Measurements from ENCODE around the gene ITGAX.
"Not testable (repeated sequence)": the region's sequence is repeated elsewhere in the genome, so short reads cannot be mapped to it uniquely, and the experiment has no call there.

The ITGAX gene

GRCh38 chr16:31410082-31410481, 55.1 kb downstream of the ITGAX start:
- no peak for DNase-seq
- ATAC-seq: no peak

GRCh38 chr16:31411024-31411844, 56.3 kb downstream of the ITGAX start:
- DNase-seq: no peak
- ATAC-seq: no peak

GRCh38 chr16:31412750-31413149, 57.8 kb downstream of the ITGAX start:
- no peak for DNase-seq

DNA sequence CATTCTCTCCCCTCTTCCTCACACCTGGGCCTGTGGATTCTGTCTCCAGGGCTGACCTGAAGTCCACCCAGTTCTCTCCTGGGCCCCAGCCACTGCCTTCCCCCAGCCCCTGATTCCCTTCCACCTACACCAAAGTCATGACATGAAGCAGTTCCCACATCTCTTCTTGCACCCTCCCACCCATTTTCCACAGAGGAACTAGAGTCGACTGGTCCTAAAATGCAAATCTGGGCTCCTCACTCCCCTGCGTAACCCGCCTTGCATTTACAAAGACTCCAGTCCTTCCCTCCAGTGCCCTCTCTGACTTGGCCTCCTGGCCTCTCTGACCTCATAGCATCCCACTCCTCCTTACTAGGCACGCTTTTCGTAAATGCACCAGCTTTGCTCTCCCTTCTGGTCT, 58.4 kb downstream of the ITGAX start:
- ATAC-seq (no peak), DNase-seq (no peak)

More at GRCh38 chr16:31412750-31413149, 57.8 kb downstream of the ITGAX start:
- no peak for ATAC-seq

DNA sequence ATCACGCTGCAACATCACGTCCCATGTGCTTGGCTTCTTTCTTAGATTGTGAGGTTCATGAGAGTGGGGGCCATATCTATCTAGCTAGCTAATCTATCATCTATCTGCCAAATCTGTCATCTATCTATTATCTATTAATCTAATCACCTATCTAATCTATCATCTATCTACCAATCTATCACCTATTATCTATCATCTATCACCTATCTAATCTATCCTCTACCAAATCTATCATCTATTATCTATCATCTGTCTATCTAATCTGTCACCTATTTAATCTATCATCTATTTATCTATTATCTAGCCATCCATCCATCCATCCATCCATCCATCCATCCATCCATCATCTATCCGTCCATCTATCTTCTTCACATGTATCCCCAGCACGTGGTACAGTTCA, 59.0 kb downstream of the ITGAX start:
- ATAC-seq: no peak
- no peak for DNase-seq

GRCh38 chr16:31414706-31415105, 59.7 kb downstream of the ITGAX start:
- DNase-seq (no peak), ATAC-seq (no peak)

GRCh38 chr16:31416371-31416770, 61.4 kb downstream of the ITGAX start:
- ATAC-seq (no peak), DNase-seq (no peak)

GRCh38 chr16:31417036-31417435, 62.1 kb downstream of the ITGAX start:
- DNase-seq, ATAC-seq: not testable (repeated sequence)

DNA sequence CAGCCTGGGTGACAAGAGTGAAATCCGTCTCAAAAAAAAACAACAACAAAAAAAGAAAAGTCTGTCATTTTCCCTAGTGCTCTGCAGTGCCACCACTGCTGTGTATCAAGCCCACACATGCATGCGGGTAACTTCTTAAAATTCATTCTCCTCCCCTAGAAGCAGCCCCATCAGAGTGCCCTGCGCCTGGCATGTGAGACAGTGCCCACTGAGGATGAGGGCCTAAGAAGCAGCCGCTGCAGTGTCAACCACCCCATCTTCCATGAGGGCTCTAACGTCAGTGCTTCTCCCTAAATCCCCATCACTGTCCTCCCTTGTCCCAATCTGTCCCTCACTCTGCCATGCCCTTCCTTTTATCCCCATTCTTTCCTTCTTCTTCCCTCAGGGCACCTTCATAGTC, 62.9 kb downstream of the ITGAX start:
- DNase-seq (no peak), ATAC-seq (no peak)

GRCh38 chr16:31420037-31420436, 65.1 kb downstream of the ITGAX start:
- peak; percentile 73 for ATAC-seq
- peak; percentile 47 for DNase-seq

DNA sequence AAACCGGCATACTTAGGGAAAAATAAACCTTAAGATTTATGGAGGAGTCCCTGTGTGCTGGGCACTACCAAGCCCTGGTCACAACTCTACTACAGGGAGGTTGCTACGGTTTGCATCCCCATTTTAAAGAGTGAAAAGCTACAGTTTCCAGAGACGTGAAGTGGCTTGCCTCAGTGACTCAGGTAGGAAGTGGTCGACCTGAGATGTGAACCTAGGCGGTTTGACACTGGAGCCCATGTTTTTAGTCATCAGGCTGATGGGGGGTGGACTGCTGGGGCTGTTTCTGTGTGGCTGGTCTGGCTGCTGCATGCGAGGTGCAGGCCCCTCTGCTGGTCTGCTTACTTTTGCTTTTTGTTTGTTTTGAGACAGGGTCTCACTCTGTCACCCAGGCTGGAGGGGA, 66.6 kb downstream of the ITGAX start:
- peak; percentile 93 for ATAC-seq
- DNase-seq: peak; percentile 68

GRCh38 chr16:31423241-31423640, 68.3 kb downstream of the ITGAX start:
- DNase-seq (no peak), ATAC-seq (no peak)

- no peak for DNase-seq
- ATAC-seq: no peak
Observed at GRCh38 chr16:31423801-31424200, 68.8 kb downstream of the ITGAX start.

- DNase-seq (peak; percentile 56), ATAC-seq (no peak)
Observed at GRCh38 chr16:31427441-31428278, 72.7 kb downstream of the ITGAX start.

DNA sequence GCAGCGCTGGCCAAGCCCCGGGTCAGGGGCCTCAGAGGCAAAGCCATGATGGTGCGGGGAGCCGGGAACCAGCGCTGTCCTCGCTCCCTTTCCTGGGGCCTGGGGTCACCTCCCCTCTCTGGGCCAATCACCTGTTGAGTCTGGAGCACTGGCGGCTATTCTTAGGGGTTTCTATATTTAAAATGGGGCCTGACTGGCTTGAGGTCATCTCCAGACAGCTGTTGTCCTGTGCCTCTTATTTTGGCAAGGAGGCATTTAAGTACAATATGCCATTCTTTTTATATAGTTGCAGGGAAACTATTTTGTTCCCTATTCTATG, 73.3 kb downstream of the ITGAX start, which contains the start of gene COX6A2:
Gene COX6A2 (minus strand): TSS at position 82 of the 319 bp plus-strand sequence. CDS start 35 bp downstream, at position 47.
- no peak for ATAC-seq
- no peak for DNase-seq

DNA sequence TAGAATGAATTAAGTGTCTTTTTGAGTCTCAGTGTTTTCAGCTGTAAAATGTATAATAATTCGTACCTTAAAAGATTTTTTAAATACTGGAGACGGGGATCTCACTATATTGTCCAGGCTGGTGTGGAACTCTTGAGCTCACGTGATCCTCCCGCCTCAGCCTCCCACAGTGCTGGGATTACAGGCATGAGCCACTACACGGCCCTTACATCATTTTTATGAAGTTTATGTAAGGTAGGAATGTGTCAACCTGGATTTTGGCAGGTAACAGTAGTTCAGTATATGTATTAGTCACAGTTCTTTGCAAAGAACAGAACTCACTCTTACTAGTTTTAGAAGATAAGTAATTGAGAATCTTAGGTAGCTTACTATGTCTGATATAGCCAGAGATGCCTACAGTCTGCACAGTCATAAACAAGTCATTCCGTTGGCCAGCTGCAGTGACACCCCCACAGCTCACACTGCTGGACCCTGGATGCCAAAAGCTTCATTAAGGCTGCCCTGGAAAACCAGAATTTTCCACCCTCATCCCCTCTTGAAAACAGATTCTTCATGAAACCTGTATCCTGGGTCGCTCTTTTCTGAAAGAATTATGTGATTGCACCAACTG, 73.8 kb downstream of the ITGAX start:
- no peak for ATAC-seq
- no peak for DNase-seq

DNA sequence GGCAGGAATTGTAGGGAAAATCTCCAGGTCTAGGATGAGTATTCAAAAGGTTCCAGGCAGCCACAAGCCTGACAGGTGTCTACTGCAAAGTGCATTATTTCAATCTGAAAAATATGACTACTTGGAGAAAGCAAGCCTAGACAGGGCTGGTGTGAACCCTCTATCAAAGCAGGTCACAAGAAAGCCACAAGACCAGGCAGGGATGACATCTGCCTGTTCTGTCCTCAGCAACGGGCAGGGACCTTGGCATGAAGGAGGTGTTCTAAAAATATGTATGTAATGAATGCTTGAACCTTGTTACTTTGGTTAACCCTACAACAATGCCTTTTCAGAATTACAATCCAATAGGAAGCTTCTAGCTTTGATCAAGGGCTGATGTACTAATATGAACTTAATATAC, 74.3 kb downstream of the ITGAX start:
- ATAC-seq: no peak
- DNase-seq: no peak

DNA sequence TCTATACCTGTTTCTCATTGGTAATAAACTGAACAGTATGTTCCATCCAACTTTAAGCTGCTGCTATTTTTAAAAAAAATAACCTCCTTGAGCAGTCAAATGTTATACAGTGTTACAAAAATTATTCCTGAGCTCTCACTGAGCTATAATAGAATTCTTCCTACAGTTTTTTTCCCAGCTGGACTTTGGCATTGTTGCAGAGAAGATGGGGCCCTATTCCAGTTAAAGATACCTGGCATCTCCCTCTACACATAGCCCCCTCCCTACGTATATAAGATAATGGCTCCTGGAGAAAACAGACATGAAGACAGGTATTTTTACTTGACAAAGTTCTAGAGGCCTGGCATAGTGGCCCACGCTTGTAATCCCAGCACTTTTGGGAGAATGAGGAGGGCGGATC, 74.8 kb downstream of the ITGAX start:
- ATAC-seq: no peak
- no peak for DNase-seq

GRCh38 chr16:31430380-31431052, 75.5 kb downstream of the ITGAX start:
- DNase-seq (no peak), ATAC-seq (peak; percentile 73)
